GM18519 (cell line): ENCODE results near the gene DNAH8.

Experiments
- ATAC-seq: cut with Tn5 transposase; IDR thresholded peaks from one replicate; pipeline ENCODE4 v1.9.1; 2021; ENCODE audit warnings: mild to moderate bottlenecking, moderate library complexity; ENCODE audit not compliant: unreplicated experiment, low FRiP score

Gene DNAH8

DNA sequence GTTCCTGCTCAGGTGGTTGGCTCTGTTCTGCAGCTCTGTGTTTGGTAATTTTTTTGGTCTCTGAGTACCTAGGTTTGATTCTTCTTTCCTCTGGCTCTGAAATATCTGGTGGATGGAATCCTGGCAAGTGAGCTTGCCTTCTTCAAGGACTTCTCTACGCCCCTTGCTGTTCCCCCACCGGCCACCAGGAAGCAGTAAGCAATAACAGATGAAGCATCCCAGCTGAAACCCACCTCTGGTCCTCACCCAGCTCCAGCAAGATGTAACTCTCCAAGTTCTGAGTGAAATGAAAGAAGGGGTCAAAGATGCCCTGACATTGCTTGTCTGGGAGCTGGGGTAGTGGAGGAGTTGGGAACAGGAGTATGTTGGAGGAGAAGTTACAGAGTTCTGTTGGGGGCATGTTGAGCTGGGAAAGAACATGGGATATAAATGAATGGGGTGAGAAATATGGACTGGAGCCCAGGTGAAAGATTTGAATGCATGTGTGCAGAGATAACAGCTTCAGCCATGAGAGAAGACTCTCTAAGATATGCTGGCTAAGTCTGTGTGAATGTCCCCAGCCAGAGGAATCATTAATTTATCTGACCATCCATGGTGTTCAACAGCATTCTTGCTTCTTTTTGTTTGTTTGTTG lies 282.1 kb downstream of the DNAH8 start:
- no peak for ATAC-seq

- ATAC-seq = no peak
Measured at GRCh38 chr6:39003072-39003471, 288.0 kb downstream of the DNAH8 start.

- ATAC-seq = no peak
Measured at GRCh38 chr6:39003492-39003891, 288.4 kb downstream of the DNAH8 start.

GRCh38 chr6:39004801-39005200 lies 289.7 kb downstream of the DNAH8 start:
- no peak for ATAC-seq

GRCh38 chr6:39005774-39006173 lies 290.7 kb downstream of the DNAH8 start:
- no peak for ATAC-seq

GRCh38 chr6:39007575-39007974 lies 292.5 kb downstream of the DNAH8 start:
- no peak for ATAC-seq

GRCh38 chr6:39008737-39009136 lies 293.6 kb downstream of the DNAH8 start:
- ATAC-seq = no peak

DNA sequence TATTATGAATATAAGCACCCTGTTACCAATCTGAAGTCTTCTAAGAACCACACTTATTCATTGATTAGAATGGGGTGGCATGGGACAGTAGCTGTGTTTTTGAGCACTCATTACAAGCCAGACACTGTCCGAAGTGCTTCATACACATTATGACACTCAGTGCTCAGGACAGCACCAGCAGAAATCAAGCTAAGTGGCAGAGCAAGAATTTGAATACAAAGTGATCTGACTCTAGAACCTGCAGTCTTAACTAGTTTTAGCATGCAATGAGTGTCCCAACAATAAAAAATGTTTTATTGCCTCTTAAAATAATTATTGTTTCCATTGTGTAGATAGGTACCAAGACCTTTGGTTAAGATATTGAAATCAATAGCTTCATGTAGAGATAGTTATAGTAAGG lies 294.4 kb downstream of the DNAH8 start:
- ATAC-seq = no peak

DNA sequence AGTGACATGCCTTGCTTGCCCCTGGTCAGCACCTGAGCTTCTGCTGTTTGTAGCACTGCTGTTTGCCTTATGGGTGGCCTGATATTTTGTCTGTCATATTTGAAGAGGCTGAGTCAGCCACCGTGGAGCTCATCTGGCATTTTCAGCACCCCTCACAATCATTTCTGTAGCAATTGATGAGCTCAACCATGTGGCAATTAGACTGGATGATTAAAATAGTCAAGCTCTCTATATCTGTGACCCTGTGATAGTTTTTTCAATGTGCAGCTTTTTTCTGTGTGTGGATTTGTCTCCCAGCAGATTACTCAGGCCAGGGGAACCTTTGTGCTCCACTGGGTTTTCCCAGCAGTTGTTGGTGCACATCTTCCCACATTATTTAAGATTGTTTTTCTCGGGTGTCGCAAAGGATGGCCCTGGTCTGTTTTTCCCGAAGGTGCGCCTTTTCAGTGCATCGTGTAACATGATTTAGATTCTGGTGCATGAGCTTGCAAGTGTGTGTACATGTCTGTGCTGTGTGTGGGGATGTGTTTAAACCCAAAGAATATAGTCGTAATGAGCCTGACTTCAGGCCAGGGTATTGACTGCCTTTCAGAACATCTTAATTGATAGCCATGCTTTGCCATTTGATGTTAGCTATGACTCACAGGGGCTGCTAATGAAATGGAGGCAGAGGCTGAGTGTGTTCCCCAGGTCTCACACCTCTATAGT lies 301.9 kb downstream of the DNAH8 start:
- no peak for ATAC-seq

DNA sequence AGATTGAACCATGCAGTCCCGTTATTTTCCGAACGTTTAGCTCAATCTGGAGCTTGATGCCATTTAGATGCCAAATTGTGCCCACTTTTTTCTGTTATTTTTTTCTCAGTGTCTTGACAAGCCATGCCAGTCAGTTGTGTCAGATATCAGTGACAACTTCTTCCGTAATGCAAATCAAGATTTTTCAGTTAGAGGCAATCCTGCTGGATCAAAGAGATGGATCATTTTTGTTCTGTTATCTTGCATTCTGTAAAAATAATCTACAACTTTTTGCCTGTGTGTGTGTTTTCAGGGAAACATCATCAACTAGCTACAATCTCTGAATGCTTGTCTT lies 302.4 kb downstream of the DNAH8 start:
- no peak for ATAC-seq

GRCh38 chr6:39018103-39018502 lies 303.0 kb downstream of the DNAH8 start:
- ATAC-seq = no peak

DNA sequence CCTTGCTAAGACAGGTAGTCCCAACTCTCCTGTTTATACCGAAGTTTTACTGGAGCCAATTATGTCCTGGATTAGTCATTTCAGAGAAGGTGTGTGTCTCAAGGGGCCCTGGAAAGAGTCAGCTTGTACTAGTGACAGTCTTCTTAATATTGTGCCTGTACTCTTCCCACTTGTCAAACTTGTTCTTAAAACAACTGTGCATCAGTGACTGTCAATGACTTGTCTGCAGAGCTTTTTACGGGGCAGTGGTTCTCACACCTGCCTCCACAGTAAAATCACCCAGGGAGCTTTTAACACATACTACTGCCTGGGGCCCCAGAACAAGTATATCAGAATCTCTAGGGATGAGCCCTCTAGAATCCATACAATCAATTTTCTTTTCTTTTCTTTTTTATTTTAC lies 305.0 kb downstream of the DNAH8 start:
- no peak for ATAC-seq

- no peak for ATAC-seq
Measured at GRCh38 chr6:39021041-39021440, 305.9 kb downstream of the DNAH8 start.

GRCh38 chr6:39021779-39022178 lies 306.7 kb downstream of the DNAH8 start:
- no peak for ATAC-seq

- ATAC-seq = no peak
Measured at GRCh38 chr6:39026175-39026574, 311.1 kb downstream of the DNAH8 start.

DNA sequence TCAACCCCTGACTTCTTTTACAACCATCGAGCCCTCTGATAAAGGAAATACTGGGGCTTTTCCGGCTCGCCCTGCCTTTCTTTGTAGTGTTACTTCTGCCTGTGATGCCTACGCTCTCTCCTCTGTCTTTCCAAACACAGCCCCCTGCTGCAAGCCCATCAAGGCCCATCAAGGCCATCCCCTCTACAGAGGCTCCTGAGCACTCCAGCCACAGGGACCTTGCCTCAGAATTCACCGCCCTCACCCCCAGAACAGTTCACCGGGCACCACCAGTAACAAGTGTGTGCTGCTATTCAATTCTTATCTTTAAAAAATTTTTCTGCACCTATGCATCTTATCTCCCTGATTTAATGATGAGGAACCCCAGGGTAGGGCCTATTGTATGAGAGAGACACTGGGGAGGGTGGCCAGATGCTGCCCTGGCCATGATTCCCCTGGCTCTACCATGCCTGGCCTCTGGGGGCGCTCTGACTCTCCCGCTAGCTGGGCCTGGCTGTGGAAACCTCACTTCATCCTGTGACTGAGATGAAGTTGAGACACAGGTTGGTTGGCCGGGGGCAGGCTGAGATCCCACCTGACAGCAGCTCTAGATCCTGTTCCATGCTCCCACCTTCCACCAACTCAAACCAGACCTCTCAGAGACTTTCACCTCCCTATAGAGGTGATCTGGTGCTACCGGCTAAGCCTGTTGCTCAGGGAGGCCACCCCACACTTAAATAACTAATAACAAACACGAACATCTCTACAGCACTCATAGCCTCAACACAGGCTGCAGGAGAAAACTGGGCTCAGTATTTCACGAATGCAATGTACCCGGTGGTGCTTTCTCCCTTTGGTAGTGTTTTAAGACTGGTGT lies 314.3 kb downstream of the DNAH8 start:
- ATAC-seq = no peak

- no peak for ATAC-seq
Measured at GRCh38 chr6:39035681-39036080, 320.6 kb downstream of the DNAH8 start.

GRCh38 chr6:39037082-39037508 lies 322.0 kb downstream of the DNAH8 start:
- ATAC-seq = no peak

DNA sequence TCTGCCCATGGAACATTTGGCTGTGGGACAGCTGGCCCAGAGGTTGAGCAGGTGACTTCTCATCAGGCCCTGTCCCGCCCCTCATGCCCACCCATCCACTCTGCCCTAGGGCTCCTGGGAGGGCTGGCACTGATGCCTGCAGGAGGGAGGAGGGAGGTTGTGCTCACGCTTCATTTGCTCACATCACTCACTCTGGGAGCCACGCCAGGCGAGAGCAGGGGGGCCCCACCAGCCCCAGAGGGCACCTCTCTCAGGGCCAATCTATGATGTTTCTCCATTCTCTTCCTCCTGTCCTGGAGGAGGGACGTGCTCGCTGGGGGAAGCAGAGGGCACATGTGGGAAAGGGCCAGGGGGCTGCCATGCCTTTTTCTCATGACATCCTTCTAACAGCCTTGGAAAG lies 322.6 kb downstream of the DNAH8 start:
- ATAC-seq = no peak

GRCh38 chr6:39040080-39040673 lies 325.1 kb downstream of the DNAH8 start:
- no peak for ATAC-seq

GRCh38 chr6:39041072-39041471 lies 326.0 kb downstream of the DNAH8 start:
- ATAC-seq = no peak
